Bronchial epithelial cell (primary cell): ENCODE data around the gene EIF1AX. TPM values are rescaled to one million over a fixed set of nuclear protein-coding genes. Genes with fewer than 3 reads are reported as not detected.
A peak's percentile ranks its signal among the peaks of the same experiment; 100 is the strongest.

Experiments
- DNase-seq: peaks from one replicate; pipeline ENCODE4 v3.0.0-alpha.2; 2010; ENCODE audit warnings: low read depth
- FAIRE-seq: peaks from 2 replicates; lab custom pipeline; 2011; peaks lifted over from hg19 to GRCh38; lab: Jason Lieb, UNC
- H3K27me3 ChIP-seq: 2 replicates; pipeline ENCODE4 v1.5.1; 2011; ENCODE audit warnings: low read length; ENCODE audit not compliant: control insufficient read depth, insufficient read depth
- H3K36me3 ChIP-seq: 2 replicates; pipeline ENCODE4 v1.5.1; 2011; ENCODE audit warnings: low read length; ENCODE audit not compliant: control insufficient read depth, insufficient read depth
- H3K4me3 ChIP-seq: 2 replicates; pipeline ENCODE4 v1.5.1; 2011; ENCODE audit warnings: mild to moderate bottlenecking, low read depth, low read length, control low read depth
- CTCF ChIP-seq: IDR thresholded peaks from 2 replicates; pipeline ENCODE4 v1.5.1; 2011; ENCODE audit warnings: mild to moderate bottlenecking, moderate library complexity, low read length, control low read depth, inconsistent platforms; ENCODE audit not compliant: insufficient read depth, severe bottlenecking
- total RNA-seq: library from RNA; depleted of rRNA; stranded (reverse); fragments of >200 nt; gene quantifications from 2 replicates; pipeline ENCODE4 v1.2.1, GENCODE V29; 2014

EIF1AX gene
- total RNA-seq, result 29.2 and 55.0 TPM in 2 replicates

- Histone ChIP-seq H3K4me3 (peak within 1 kb of the TSS; percentile 76), H3K27me3 (no peaks in the 10 kb centered on the region), H3K36me3 (peaks cover 2% of the 10 kb centered on the region)
- DNase-seq (peak; percentile 90), FAIRE-seq (no peak)
- no peak for TF ChIP-seq CTCF
These were observed at the start of gene EIF1AX for GRCh38 chrX:20141281-20142220. EIF1AX (minus strand) TSS chrX:20141838; CDS start chrX:20141640, 198 bp downstream.

GRCh38 chrX:20189171-20189570 is 47.5 kb upstream of the EIF1AX start:
- Histone ChIP-seq H3K36me3 (no peaks in the 10 kb centered on the region), H3K27me3 (no peaks in the 10 kb centered on the region), H3K4me3 (no peak overlapping the region)
- DNase-seq (no peak), FAIRE-seq (no peak)
- TF ChIP-seq CTCF, result no peak

- FAIRE-seq, result no peak
- no peak for TF ChIP-seq CTCF
- Histone ChIP-seq H3K27me3 (no peaks in the 10 kb centered on the region), H3K4me3 (no peak overlapping the region), H3K36me3 (no peaks in the 10 kb centered on the region)
- no peak for DNase-seq
These were observed 40.1 kb upstream of the EIF1AX start for GRCh38 chrX:20181598-20182329.

- FAIRE-seq (no peak), DNase-seq (no peak)
- TF ChIP-seq CTCF, result no peak
- no peak overlapping the region for H3K4me3 ChIP-seq
- no peaks in the 10 kb centered on the region for H3K36me3 ChIP-seq
- no peaks in the 10 kb centered on the region for H3K27me3 ChIP-seq
These were observed 35.5 kb upstream of the EIF1AX start for GRCh38 chrX:20177093-20177492.

- no peaks in the 10 kb centered on the region for H3K36me3 ChIP-seq
- no peak for DNase-seq
- H3K4me3 ChIP-seq, result no peak overlapping the region
- no peak for FAIRE-seq
- H3K27me3 ChIP-seq, result no peaks in the 10 kb centered on the region
- no peak for TF ChIP-seq CTCF
These were observed 32.2 kb upstream of the EIF1AX start for GRCh38 chrX:20173856-20174255.
